Measurements from ENCODE around the gene IL24.

GRCh38 chr1:206883876-206884275 is 13.4 kb upstream of the IL24 start:
- TF ChIP-seq RAD21 (IDR thresholded peaks at IDR 0.05; ENCODE audit: low read depth), result no peak
- TF ChIP-seq EZH2 (IDR thresholded peaks at IDR 0.05), result no peak
